SU-DHL-6 (cell line): ENCODE results near the gene NTRK2.

Experiments
- EZH2phosphoT487 ChIP-seq: fragments of 200-600 bp; sonication (generic), shearing (Covaris generic); conservative IDR thresholded peaks from 2 replicates; pipeline ENCODE4 v1.6.1; 2018; ENCODE audit warnings: mild to moderate bottlenecking, antibody characterized with exemption, low read length, moderate library complexity, mixed read lengths
- TF ChIP-seq, protein P1 (sequence below): fragments of 200-600 bp; sonication (generic); IDR thresholded peaks from one replicate; pipeline ENCODE4 v1.5.1; 2017; ENCODE audit warnings: antibody characterized with exemption, mild to moderate bottlenecking, low read length, moderate library complexity; ENCODE audit not compliant: insufficient read depth, poor library complexity, severe bottlenecking

DNA sequence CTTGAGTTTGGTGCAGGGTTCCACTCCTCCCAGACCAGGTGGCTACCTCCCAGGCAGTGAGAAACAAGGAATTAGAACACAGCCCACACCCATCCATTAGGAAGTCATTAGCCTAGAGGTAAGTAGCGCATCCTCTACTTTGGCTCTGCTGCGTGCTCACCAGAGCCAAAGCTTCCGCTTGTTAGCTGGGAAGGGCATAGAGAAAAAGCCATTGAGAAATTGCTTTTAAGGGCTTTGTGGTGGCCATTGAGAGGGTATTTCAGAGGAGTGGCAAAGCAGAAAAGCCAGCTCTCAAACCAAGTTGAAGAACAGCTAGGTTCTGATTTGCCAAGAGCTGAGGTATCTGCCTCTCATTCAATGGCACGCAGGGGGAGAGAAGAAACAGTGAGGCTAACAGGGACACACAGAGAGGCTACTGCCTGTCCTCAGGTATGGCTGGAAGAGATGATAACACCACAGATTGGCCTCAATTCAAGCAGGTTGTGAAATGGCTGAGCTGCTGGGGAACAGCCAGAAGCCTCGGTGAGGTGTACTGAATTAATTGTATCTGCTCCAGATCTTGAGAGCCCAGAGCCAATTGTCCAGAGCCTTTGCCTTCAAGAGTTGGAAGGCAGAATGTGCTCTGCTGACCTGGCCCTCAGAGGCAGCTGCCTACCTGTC, 119.4 kb downstream of the NTRK2 start:
- TF ChIP-seq, protein P1, sequence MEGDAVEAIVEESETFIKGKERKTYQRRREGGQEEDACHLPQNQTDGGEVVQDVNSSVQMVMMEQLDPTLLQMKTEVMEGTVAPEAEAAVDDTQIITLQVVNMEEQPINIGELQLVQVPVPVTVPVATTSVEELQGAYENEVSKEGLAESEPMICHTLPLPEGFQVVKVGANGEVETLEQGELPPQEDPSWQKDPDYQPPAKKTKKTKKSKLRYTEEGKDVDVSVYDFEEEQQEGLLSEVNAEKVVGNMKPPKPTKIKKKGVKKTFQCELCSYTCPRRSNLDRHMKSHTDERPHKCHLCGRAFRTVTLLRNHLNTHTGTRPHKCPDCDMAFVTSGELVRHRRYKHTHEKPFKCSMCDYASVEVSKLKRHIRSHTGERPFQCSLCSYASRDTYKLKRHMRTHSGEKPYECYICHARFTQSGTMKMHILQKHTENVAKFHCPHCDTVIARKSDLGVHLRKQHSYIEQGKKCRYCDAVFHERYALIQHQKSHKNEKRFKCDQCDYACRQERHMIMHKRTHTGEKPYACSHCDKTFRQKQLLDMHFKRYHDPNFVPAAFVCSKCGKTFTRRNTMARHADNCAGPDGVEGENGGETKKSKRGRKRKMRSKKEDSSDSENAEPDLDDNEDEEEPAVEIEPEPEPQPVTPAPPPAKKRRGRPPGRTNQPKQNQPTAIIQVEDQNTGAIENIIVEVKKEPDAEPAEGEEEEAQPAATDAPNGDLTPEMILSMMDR = no peak
- no peak for TF ChIP-seq EZH2phosphoT487
